HEK293T (cell line): Measurements from ENCODE around the gene EHBP1.
"Not testable (repeated sequence)": the region's sequence is repeated elsewhere in the genome, so short reads cannot be mapped to it uniquely, and the experiment has no call there.

ENCODE experiments used
- CTCF ChIA-PET: fragments of 350-600 bp; formaldehyde crosslinking; extraction: SDS; loops from one replicate; lab custom pipeline; 2021; ENCODE audit warnings: antibody characterized with exemption, inconsistent platforms; lab: Yijun Ruan, JAX
- POLR2A ChIA-PET: fragments of 350-600 bp; formaldehyde crosslinking; extraction: SDS; loops from one replicate; lab custom pipeline; 2020; ENCODE audit warnings: antibody characterized with exemption, inconsistent platforms; lab: Yijun Ruan, JAX
- DNase-seq: peaks from one replicate; pipeline ENCODE4 v3.0.0; 2012; ENCODE audit warnings: mixed read lengths; ENCODE audit errors: extremely low spot score
- ARNT ChIP-seq: fragments of 450-650 bp; IDR thresholded peaks from 2 replicates; pipeline ENCODE4 v1.6.1; 2017; ENCODE audit warnings: mild to moderate bottlenecking
- BHLHE40 ChIP-seq: fragments of 450-650 bp; IDR thresholded peaks from 2 replicates; pipeline ENCODE4 v1.6.1; 2016; ENCODE audit warnings: mild to moderate bottlenecking, moderate library complexity, borderline replicate concordance
- CTBP1 ChIP-seq: fragments of 450-650 bp; IDR thresholded peaks from 2 replicates; pipeline ENCODE4 v1.6.1; 2016; ENCODE audit warnings: borderline replicate concordance
- ELF4 ChIP-seq: fragments of 450-650 bp; IDR thresholded peaks from 2 replicates; pipeline ENCODE4 v1.6.1; 2017; ENCODE audit warnings: antibody characterized with exemption
- FOXA1 ChIP-seq: fragments of 450-650 bp; IDR thresholded peaks from 2 replicates; pipeline ENCODE4 v1.6.1; 2016; ENCODE audit warnings: mild to moderate bottlenecking
- FOXK2 ChIP-seq: fragments of 450-650 bp; IDR thresholded peaks from 2 replicates; pipeline ENCODE4 v1.6.1; 2016; ENCODE audit warnings: mild to moderate bottlenecking
- FOXM1 ChIP-seq: fragments of 450-650 bp; IDR thresholded peaks from 2 replicates; pipeline ENCODE4 v1.6.1; 2017; ENCODE audit warnings: mild to moderate bottlenecking, borderline replicate concordance
- HDGF ChIP-seq: fragments of 450-650 bp; IDR thresholded peaks from 2 replicates; pipeline ENCODE4 v1.6.1; 2017; ENCODE audit warnings: antibody characterized with exemption, borderline replicate concordance
- L3MBTL2 ChIP-seq: fragments of 450-650 bp; conservative IDR thresholded peaks from 2 replicates; pipeline ENCODE4 v1.6.1; 2016; ENCODE audit warnings: mild to moderate bottlenecking
- LEF1 ChIP-seq: fragments of 450-650 bp; IDR thresholded peaks from 2 replicates; pipeline ENCODE4 v1.6.1; 2017; ENCODE audit warnings: mild to moderate bottlenecking, borderline replicate concordance
- NFRKB ChIP-seq: fragments of 450-650 bp; IDR thresholded peaks from 2 replicates; pipeline ENCODE4 v1.6.1; 2016; ENCODE audit warnings: mild to moderate bottlenecking, moderate library complexity
- SP1 ChIP-seq: fragments of 450-650 bp; IDR thresholded peaks from 2 replicates; pipeline ENCODE4 v1.6.1; 2017
- SUZ12 ChIP-seq: fragments of 450-650 bp; IDR thresholded peaks from 2 replicates; pipeline ENCODE4 v1.6.1; 2016; ENCODE audit warnings: mild to moderate bottlenecking
- TARDBP ChIP-seq: fragments of 450-650 bp; IDR thresholded peaks from 2 replicates; pipeline ENCODE4 v1.6.1; 2016
- ZNF384 ChIP-seq: fragments of 450-650 bp; IDR thresholded peaks from 2 replicates; pipeline ENCODE4 v1.6.1; 2016
- TF ChIP-seq, protein P1 (sequence below): fragments of 450-650 bp; IDR thresholded peaks from 2 replicates; pipeline ENCODE4 v1.6.1; 2016

EHBP1 gene

GRCh38 chr2:63018439-63018838, 312.9 kb downstream of the EHBP1 start:
- CTCF ChIA-PET, result no interaction called here
- POLR2A ChIA-PET, result no interaction called here
- no peak for DNase-seq
- TF ChIP-seq, protein P1, sequence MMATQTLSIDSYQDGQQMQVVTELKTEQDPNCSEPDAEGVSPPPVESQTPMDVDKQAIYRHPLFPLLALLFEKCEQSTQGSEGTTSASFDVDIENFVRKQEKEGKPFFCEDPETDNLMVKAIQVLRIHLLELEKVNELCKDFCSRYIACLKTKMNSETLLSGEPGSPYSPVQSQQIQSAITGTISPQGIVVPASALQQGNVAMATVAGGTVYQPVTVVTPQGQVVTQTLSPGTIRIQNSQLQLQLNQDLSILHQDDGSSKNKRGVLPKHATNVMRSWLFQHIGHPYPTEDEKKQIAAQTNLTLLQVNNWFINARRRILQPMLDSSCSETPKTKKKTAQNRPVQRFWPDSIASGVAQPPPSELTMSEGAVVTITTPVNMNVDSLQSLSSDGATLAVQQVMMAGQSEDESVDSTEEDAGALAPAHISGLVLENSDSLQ, result no peak
- no peak for TF ChIP-seq ELF4
- no peak for TF ChIP-seq HDGF
- no peak for TF ChIP-seq CTBP1
- no peak for TF ChIP-seq ZNF384
- no peak for TF ChIP-seq BHLHE40
- TF ChIP-seq SP1, result no peak
- TF ChIP-seq NFRKB, result no peak
- TF ChIP-seq L3MBTL2, result no peak
- no peak for TF ChIP-seq FOXA1
- TF ChIP-seq TARDBP, result no peak
- no peak for TF ChIP-seq FOXM1
- no peak for TF ChIP-seq SUZ12
- no peak for TF ChIP-seq FOXK2
- TF ChIP-seq LEF1, result no peak
- TF ChIP-seq ARNT, result no peak

- DNase-seq, CTCF ChIA-PET, POLR2A ChIA-PET: not testable (repeated sequence)
These were observed 314.2 kb downstream of the EHBP1 start for GRCh38 chr2:63019686-63020085.

- CTCF ChIA-PET, result no interaction called here
- POLR2A ChIA-PET, result no interaction called here
These were observed 317.9 kb downstream of the EHBP1 start for GRCh38 chr2:63023444-63023843.

GRCh38 chr2:63027220-63027619, 321.7 kb downstream of the EHBP1 start:
- POLR2A ChIA-PET, result no interaction called here
- DNase-seq, result no peak
- TF ChIP-seq SUZ12 (no peak), HDGF (no peak), TARDBP (no peak), L3MBTL2 (no peak), FOXM1 (no peak), CTBP1 (no peak), ZNF384 (no peak), ARNT (no peak), FOXA1 (no peak), FOXK2 (no peak), ELF4 (no peak), NFRKB (no peak), SP1 (no peak), LEF1 (no peak), BHLHE40 (no peak)
- TF ChIP-seq, protein P1, result no peak
- CTCF ChIA-PET, result no interaction called here

More at GRCh38 chr2:63023444-63023843, 317.9 kb downstream of the EHBP1 start:
- DNase-seq, result peak; percentile 33
- no peak for TF ChIP-seq FOXK2
- TF ChIP-seq ELF4, result no peak
- no peak for TF ChIP-seq SUZ12
- TF ChIP-seq BHLHE40, result no peak
- no peak for TF ChIP-seq CTBP1
- TF ChIP-seq TARDBP, result no peak
- TF ChIP-seq SP1, result no peak
- TF ChIP-seq ARNT, result no peak
- TF ChIP-seq NFRKB, result no peak
- no peak for TF ChIP-seq ZNF384
- TF ChIP-seq, protein P1, result no peak
- no peak for TF ChIP-seq L3MBTL2
- TF ChIP-seq FOXM1, result no peak
- no peak for TF ChIP-seq FOXA1
- no peak for TF ChIP-seq HDGF
- no peak for TF ChIP-seq LEF1

DNA sequence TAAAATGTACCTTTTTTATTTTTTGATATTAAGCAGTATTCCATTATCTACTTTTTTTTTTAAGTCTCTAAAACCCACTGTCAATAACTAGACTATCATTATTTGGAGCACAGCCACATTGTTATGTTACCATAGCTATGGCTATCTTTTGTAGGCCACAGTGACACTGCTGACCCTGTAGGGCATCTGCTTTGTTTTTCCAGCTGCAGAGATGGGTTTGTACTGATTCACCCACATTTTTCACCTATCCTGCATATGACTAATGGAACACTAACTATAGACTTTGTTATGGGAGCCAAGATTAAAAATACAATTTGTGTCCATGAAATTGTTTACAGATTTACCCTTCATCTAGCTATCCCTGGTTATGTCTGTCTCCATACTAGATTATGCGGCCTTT, 323.5 kb downstream of the EHBP1 start:
- POLR2A ChIA-PET, result no interaction called here
- TF ChIP-seq, protein P1, result no peak
- TF ChIP-seq L3MBTL2, result no peak
- TF ChIP-seq TARDBP, result no peak
- TF ChIP-seq ELF4, result no peak
- TF ChIP-seq FOXK2, result no peak
- TF ChIP-seq BHLHE40, result no peak
- TF ChIP-seq NFRKB, result no peak
- no peak for TF ChIP-seq FOXA1
- no peak for TF ChIP-seq FOXM1
- CTCF ChIA-PET, result no interaction called here
- no peak for DNase-seq

GRCh38 chr2:63034526-63034925, 329.0 kb downstream of the EHBP1 start:
- DNase-seq, result no peak
- no peak for TF ChIP-seq SUZ12
- POLR2A ChIA-PET, result no interaction called here
- CTCF ChIA-PET, result no interaction called here
